NCI-H2107 treated with DMSO at 0.1 percent for 48 hours (cell line): Measurements from ENCODE around the gene FAR2.
"Not testable (repeated sequence)": the region's sequence is repeated elsewhere in the genome, so short reads cannot be mapped to it uniquely, and the experiment has no call there.

Experiments used
- DNase-seq: peaks from one replicate; lab custom pipeline; 2025; ENCODE audit not compliant: unreplicated experiment; lab: John Stamatoyannopoulos, UW

FAR2 gene

GRCh38 chr12:29152223-29152868 lies 3.3 kb downstream of the FAR2 start:
- no peak for DNase-seq

- peak; percentile 76 for DNase-seq
These were observed 4.0 kb downstream of the FAR2 start for GRCh38 chr12:29152981-29153630.

- DNase-seq: no peak
These were observed 6.0 kb downstream of the FAR2 start for GRCh38 chr12:29155079-29155478.

- DNase-seq: no peak
These were observed 8.4 kb downstream of the FAR2 start for GRCh38 chr12:29157486-29157946.

- no peak for DNase-seq
These were observed 9.2 kb downstream of the FAR2 start for GRCh38 chr12:29158115-29158763.

- no peak for DNase-seq
These were observed 10.6 kb downstream of the FAR2 start for GRCh38 chr12:29159661-29160060.

GRCh38 chr12:29160230-29160629 lies 11.2 kb downstream of the FAR2 start:
- DNase-seq: no peak

GRCh38 chr12:29163146-29163545 lies 14.1 kb downstream of the FAR2 start:
- no peak for DNase-seq

GRCh38 chr12:29164477-29165393 lies 15.7 kb downstream of the FAR2 start:
- DNase-seq: no peak

GRCh38 chr12:29167445-29167844 lies 18.4 kb downstream of the FAR2 start:
- no peak for DNase-seq

- no peak for DNase-seq
These were observed 18.9 kb downstream of the FAR2 start for GRCh38 chr12:29167988-29168387.

- DNase-seq: not testable (repeated sequence)
These were observed 20.9 kb downstream of the FAR2 start for GRCh38 chr12:29169978-29170377.

GRCh38 chr12:29170478-29171084 lies 21.5 kb downstream of the FAR2 start:
- DNase-seq: not testable (repeated sequence)

- DNase-seq: no peak
These were observed 22.6 kb downstream of the FAR2 start for GRCh38 chr12:29171421-29172258.

GRCh38 chr12:29176941-29177340 lies 27.9 kb downstream of the FAR2 start:
- DNase-seq: no peak

GRCh38 chr12:29182247-29182646 lies 33.2 kb downstream of the FAR2 start:
- DNase-seq: not testable (repeated sequence)

GRCh38 chr12:29187756-29188155 lies 38.7 kb downstream of the FAR2 start:
- DNase-seq: no peak

GRCh38 chr12:29191267-29191850 lies 42.3 kb downstream of the FAR2 start:
- DNase-seq: peak; percentile 20

- no peak for DNase-seq
These were observed 49.8 kb downstream of the FAR2 start for GRCh38 chr12:29198901-29199300.
